ENCODE data around the gene MAGEB2.

GRCh38 chrX:30230395-30230794, 15.0 kb downstream of the MAGEB2 start, which contains the start of gene MAGEB3:
- TF ChIP-seq, protein P1, sequence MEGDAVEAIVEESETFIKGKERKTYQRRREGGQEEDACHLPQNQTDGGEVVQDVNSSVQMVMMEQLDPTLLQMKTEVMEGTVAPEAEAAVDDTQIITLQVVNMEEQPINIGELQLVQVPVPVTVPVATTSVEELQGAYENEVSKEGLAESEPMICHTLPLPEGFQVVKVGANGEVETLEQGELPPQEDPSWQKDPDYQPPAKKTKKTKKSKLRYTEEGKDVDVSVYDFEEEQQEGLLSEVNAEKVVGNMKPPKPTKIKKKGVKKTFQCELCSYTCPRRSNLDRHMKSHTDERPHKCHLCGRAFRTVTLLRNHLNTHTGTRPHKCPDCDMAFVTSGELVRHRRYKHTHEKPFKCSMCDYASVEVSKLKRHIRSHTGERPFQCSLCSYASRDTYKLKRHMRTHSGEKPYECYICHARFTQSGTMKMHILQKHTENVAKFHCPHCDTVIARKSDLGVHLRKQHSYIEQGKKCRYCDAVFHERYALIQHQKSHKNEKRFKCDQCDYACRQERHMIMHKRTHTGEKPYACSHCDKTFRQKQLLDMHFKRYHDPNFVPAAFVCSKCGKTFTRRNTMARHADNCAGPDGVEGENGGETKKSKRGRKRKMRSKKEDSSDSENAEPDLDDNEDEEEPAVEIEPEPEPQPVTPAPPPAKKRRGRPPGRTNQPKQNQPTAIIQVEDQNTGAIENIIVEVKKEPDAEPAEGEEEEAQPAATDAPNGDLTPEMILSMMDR (IDR thresholded peaks at IDR 0.05) = no peak
- TF ChIP-seq EZH2 (IDR thresholded peaks at IDR 0.05; ENCODE audit: borderline replicate concordance, insufficient read depth, low read depth, low read length, poor library complexity, severe bottlenecking) = no peak
